LNCaP clone FGC (cell line): ENCODE measurements around the gene ABCD1.

Source experiments
- DNase-seq: peaks from one replicate; pipeline ENCODE4 v3.0.0-alpha.2; 2011; ENCODE audit warnings: low read depth
- H3K4me3 ChIP-seq: 2 replicates; pipeline ENCODE4 v1.5.1; 2011; ENCODE audit warnings: mild to moderate bottlenecking, low read depth, low read length, control low read depth
- CTCF ChIP-seq: IDR thresholded peaks from 2 replicates; pipeline ENCODE4 v1.5.1; 2012; ENCODE audit warnings: mild to moderate bottlenecking; ENCODE audit not compliant: control insufficient read depth, insufficient read depth; ENCODE audit errors: extremely low read depth

ABCD1 gene

DNA sequence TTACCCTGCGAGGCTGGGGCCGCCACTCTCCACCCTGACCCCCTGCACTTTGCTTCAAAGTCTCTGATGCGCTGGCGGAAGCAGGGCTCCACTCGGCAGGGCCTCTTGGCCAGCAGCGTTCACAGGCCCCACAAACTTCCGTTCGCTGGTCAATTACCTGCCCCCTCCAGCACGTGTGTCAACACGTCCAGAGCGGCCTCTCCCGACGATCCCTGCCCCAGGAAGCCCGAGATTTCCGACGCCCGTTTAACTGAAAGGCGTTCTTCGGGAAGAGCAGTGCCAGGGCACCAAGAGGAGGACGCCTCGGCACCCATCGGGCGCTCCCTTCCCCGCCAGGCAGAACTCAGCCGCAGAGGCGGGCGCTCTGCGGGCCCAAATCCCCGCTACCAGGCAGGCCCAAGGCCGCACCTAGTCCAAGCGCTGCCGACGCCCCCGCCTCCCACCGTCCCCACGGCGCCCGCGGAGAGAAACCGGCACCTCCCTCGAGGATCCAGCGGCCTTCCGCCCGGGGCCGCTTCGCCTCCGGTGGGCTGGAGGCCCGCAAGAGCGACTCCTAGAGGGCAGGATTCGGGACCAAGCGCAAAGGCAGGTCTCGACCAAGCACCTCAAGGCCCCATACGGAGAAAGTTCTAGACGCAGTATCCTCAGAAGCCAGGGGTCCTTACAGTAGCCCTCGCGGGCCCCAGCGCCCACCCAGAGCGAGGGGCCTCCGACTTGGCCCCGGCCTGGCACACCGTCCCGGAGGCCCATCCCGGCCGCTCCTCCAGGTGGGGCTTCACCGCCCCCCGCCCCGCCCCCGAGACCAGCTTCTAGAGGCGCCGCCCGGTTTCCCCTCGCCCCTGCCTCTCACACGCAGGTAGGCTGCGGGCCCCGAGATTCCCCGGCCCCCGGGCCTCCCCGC is 1.1 kb upstream of the ABCD1 start:
- peak; percentile 33 for TF ChIP-seq CTCF

GRCh38 chrX:153725039-153725831 is 579 bp downstream of the ABCD1 start:
- DNase-seq = no peak
- H3K4me3 ChIP-seq = peak overlapping the region; percentile 62
- TF ChIP-seq CTCF = no peak

More for the DNA sequence above, 1.1 kb upstream of the ABCD1 start:
- no peak for DNase-seq
- H3K4me3 ChIP-seq = peak overlapping the region; percentile 71

GRCh38 chrX:153725832-153726285 is 1.2 kb downstream of the ABCD1 start:
- TF ChIP-seq CTCF = no peak
- H3K4me3 ChIP-seq = peak overlapping the region; percentile 62
- no peak for DNase-seq

GRCh38 chrX:153726286-153727122 is 1.8 kb downstream of the ABCD1 start:
- TF ChIP-seq CTCF = no peak
- peak overlapping the region; percentile 62 for H3K4me3 ChIP-seq
- DNase-seq = no peak

- H3K4me3 ChIP-seq = peak overlapping the region; percentile 62
- no peak for TF ChIP-seq CTCF
- peak; percentile 81 for DNase-seq
Observed at GRCh38 chrX:153727123-153727931, 2.7 kb downstream of the ABCD1 start.

GRCh38 chrX:153728095-153728494 is 3.4 kb downstream of the ABCD1 start:
- peak; percentile 7; the same call in 1 of the 2 replicates for TF ChIP-seq CTCF
- no peak for DNase-seq
- H3K4me3 ChIP-seq = no peak overlapping the region
